Left lung (tissue), 10 donors: ENCODE measurements around the gene ANTXR1. TPM values are rescaled to one million over a fixed set of nuclear protein-coding genes. Genes with fewer than 3 reads are reported as not detected.
A peak's percentile ranks its signal among the peaks of the same experiment; 100 is the strongest.

ENCODE experiments used
- ATAC-seq: fragments of 200-7000 bp; cut with Tn5 transposase; one replicate; pipeline ENCODE4 v1.9.1; 2020; ENCODE audit warnings: moderate library complexity
- DNase-seq, 4 donors: peaks; one replicate each; pipeline ENCODE4 v3.0.0-alpha.2; 2013 to 2020
- H3K27ac ChIP-seq, 2 donors: fragments of 200-600 bp; sonication (generic) in 1 of 2; one replicate each; pipeline versions ENCODE4 v1.5.0 to v1.8.0; 2020 to 2021
- H3K27me3 ChIP-seq, 2 donors: fragments of 200-600 bp; sonication (generic) in 1 of 2; one replicate each; pipeline versions ENCODE4 v1.5.0 to v1.8.0; 2020 to 2021
- H3K36me3 ChIP-seq, 2 donors: fragments of 200-600 bp; sonication (generic) in 1 of 2; one replicate each; pipeline versions ENCODE4 v1.5.0 to v1.8.0; 2020 to 2021
- H3K4me1 ChIP-seq, 2 donors: fragments of 200-600 bp; one replicate each; pipeline ENCODE4 v1.8.0; 2021
- H3K4me3 ChIP-seq, 2 donors: fragments of 200-600 bp; sonication (generic) in 1 of 2; one replicate each; pipeline versions ENCODE4 v1.5.0 to v1.8.0; 2020 to 2021; ENCODE audit warnings: mild to moderate bottlenecking in 1 of 2
- H3K9me3 ChIP-seq, 2 donors: fragments of 200-600 bp; sonication (generic) in 1 of 2; one replicate each; pipeline versions ENCODE4 v1.5.0 to v1.8.0; 2020 to 2021
- intact Hi-C, 2 donors: fragments of 100-400 bp; cut with DNase I; formaldehyde crosslinking; loops; one replicate each; pipeline versions ENCODE4 v1.11.2 to v1.14.2; 2022
- polyA plus RNA-seq, 6 donors: library from polyadenylated mRNA; unstranded; fragments of 120-200 nt; gene quantifications; one replicate each; pipeline ENCODE4 v1.2.1, GENCODE V29; 2013; ENCODE audit not compliant: insufficient read length in 6 of 6
- total RNA-seq, 2 donors: library from RNA; stranded (reverse); fragmentation: NEBNext Ultra II Directional; extraction: Animal tissue kit (Norgen Biotek cat#: 25700); gene quantifications; one replicate each; pipeline ENCODE4 v1.2.1, GENCODE V29; 2021
- TF ChIP-seq, protein P1 (sequence below), 2 donors: fragments of 200-600 bp; sonication (generic) in 1 of 2; IDR thresholded peaks; one replicate each; pipeline versions ENCODE4 v1.5.0 to v1.8.0; 2021; ENCODE audit warnings: antibody characterized with exemption in 2 of 2
- donor health status: DM: no; HTN: yes; CAD: no.
- donor health status: DM: no; HTN: no; CAD: no.

ANTXR1 gene
- total and polyA plus RNA-seq, 8 donors, result 70.2 to 115 (median 87.3) TPM

DNA sequence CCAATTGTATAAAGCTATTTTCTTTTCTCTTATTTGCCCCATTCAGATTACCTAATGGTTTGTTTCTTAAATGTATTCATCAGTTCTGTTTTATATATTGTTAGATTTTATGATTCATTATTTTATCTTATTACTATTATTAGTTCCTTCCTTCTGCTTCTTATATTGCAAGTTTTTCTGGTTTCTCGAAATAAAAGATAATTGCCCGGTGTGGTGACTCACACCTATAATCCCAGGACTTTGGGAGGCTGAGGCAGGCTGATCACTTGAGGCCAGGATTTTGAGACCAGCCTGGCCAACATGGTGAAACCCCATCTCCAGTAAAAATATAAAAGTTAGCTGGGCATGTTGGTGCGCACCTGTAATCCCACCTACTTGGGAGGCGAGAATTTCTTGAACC is 37.8 kb downstream of the ANTXR1 start:
- intact Hi-C loops, result no loop called here
- H3K9me3 ChIP-seq, result no peaks in the 10 kb centered on the region
- H3K27ac ChIP-seq, result no peak overlapping the region
- ATAC-seq, result no peak
- H3K36me3 ChIP-seq, result no peaks in the 10 kb centered on the region
- peaks cover 0 to 3% of the 10 kb centered on the region in 2 donors for H3K4me1 ChIP-seq
- TF ChIP-seq, protein P1, sequence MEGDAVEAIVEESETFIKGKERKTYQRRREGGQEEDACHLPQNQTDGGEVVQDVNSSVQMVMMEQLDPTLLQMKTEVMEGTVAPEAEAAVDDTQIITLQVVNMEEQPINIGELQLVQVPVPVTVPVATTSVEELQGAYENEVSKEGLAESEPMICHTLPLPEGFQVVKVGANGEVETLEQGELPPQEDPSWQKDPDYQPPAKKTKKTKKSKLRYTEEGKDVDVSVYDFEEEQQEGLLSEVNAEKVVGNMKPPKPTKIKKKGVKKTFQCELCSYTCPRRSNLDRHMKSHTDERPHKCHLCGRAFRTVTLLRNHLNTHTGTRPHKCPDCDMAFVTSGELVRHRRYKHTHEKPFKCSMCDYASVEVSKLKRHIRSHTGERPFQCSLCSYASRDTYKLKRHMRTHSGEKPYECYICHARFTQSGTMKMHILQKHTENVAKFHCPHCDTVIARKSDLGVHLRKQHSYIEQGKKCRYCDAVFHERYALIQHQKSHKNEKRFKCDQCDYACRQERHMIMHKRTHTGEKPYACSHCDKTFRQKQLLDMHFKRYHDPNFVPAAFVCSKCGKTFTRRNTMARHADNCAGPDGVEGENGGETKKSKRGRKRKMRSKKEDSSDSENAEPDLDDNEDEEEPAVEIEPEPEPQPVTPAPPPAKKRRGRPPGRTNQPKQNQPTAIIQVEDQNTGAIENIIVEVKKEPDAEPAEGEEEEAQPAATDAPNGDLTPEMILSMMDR (IDR thresholded peaks at IDR 0.05), result no peak
- no peak for DNase-seq
- no peak overlapping the region for H3K4me3 ChIP-seq
- H3K27me3 ChIP-seq, result no peaks in the 10 kb centered on the region

DNA sequence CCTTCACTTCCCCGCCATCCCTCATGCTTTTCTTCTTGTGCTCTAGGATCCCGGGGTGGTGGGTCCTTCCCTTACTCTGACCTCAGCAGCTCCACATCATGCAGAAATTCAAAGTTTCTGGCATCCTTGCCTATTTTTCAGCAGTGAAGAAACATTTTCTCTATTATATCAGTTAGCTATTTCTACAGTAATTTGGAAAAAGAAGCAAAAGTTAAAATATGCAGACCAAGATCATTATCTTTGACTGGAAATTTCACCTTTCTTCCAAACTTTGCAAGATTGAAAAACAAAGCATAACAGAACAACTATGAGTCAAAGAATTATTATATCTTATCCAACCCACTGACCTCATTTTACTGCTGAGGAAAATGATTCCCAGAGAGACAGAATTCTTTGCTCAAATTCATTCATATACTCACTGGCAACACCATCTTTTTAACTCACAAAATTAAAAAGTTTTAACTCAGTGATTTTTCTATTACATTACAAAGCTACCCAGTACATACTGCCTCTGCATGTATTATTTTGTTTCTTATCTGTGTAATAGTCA is 40.5 kb downstream of the ANTXR1 start:
- ATAC-seq, result no peak
- H3K4me3 ChIP-seq, result no peak overlapping the region
- no peaks in the 10 kb centered on the region for H3K9me3 ChIP-seq
- TF ChIP-seq, protein P1 (IDR thresholded peaks at IDR 0.05), result no peak
- H3K36me3 ChIP-seq, result no peaks in the 10 kb centered on the region
- intact Hi-C loops, result no loop called here
- H3K27me3 ChIP-seq, result no peaks in the 10 kb centered on the region
- DNase-seq, result no peak
- H3K4me1 ChIP-seq, result no peaks in the 10 kb centered on the region
- H3K27ac ChIP-seq, result no peak overlapping the region

DNA sequence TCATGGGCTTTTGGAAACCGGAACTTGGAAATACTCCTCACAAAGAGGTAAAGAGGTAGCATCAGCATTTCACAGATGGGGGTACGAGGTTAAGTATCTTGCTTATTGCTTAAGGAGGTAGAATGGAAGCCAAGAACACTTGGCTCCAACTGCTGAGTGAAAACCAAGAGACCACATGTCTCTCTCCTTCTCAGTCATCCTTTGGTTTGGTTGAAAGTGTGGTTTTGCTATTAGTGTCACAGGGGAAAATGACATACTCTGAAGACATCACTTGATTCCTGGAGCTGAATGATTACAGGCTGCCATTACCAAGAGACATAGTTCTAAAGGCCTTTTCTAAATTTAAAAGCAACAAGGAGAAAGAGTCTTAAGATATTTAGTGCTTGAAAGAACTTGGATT is 41.5 kb downstream of the ANTXR1 start:
- no peak for ATAC-seq
- intact Hi-C loops, result no loop called here

DNA sequence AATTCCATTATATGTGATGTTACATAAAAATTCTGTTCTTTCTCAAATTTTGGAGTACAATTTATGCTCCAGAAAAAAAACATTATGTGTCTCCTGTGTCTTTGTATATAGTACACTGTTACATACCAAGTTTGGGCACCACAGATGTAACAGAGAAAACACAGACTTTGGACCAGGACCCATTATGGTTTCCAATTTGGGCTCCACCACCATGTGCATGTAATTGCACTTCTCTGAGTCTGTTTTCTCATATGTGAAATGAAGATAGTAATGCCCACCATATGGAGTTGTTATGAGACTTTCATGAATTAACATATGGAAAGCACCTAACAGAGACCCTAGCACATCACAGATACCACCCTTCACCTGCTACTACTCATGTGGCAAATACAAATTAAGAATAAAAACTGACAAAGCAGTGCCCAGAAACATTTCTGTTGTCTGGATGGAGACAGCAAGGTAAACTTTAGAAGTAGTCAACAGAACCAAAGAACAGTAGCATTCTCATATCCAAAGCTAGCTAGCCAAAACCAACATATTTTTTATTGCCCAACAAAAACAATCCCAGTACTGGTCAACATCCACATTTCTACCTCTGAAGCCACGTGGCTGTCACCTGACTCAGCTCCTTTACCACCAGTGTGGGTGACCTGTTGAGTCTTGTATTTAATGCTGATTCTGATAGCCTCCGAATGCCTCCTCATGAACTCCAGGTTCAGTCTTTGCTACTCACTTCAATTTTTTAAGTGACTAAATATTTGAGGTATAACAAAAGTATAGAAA is 42.9 kb downstream of the ANTXR1 start:
- H3K27me3 ChIP-seq, result no peaks in the 10 kb centered on the region
- H3K4me1 ChIP-seq, result no peaks in the 10 kb centered on the region
- H3K27ac ChIP-seq, result no peak overlapping the region
- DNase-seq (no peak), ATAC-seq (no peak)
- H3K9me3 ChIP-seq, result no peaks in the 10 kb centered on the region
- intact Hi-C loops, result no loop called here
- no peaks in the 10 kb centered on the region for H3K36me3 ChIP-seq
- TF ChIP-seq, protein P1 (IDR thresholded peaks at IDR 0.05), result no peak
- H3K4me3 ChIP-seq, result no peak overlapping the region

More for the DNA sequence above, 41.5 kb downstream of the ANTXR1 start:
- no peaks in the 10 kb centered on the region for H3K9me3 ChIP-seq
- no peak overlapping the region for H3K4me3 ChIP-seq
- TF ChIP-seq, protein P1 (IDR thresholded peaks at IDR 0.05), result no peak
- H3K36me3 ChIP-seq, result no peaks in the 10 kb centered on the region
- no peaks in the 10 kb centered on the region for H3K27me3 ChIP-seq
- DNase-seq, result no peak
- H3K27ac ChIP-seq, result no peak overlapping the region
- H3K4me1 ChIP-seq, result no peaks in the 10 kb centered on the region

DNA sequence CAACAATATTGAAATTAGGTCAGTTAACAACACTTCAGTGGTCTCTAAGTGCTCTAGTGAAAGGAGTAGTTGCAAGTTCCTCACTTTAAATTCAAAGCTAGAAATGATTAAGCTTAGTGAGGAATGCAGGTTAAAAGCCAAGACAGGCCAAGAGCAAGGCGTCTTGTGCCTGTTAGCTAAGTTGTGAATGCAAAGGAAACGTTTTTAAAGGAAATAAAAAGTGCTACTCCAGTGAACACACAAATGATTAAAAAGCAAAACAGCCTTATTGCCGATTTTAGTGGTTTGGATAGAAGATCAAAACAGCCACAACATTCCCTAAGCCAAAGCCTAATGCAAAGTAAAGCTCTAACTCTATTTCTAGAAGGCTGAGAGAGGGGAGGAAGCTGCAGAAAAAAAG is 44.7 kb downstream of the ANTXR1 start:
- Histone ChIP-seq H3K9me3 (no peaks in the 10 kb centered on the region), H3K27ac (peak overlapping the region in 1 of 2 donors; percentile 33), H3K36me3 (no peaks in the 10 kb centered on the region), H3K4me3 (no peak overlapping the region), H3K27me3 (no peaks in the 10 kb centered on the region), H3K4me1 (peaks cover 0 to 6% of the 10 kb centered on the region in 2 donors)
- TF ChIP-seq, protein P1 (IDR thresholded peaks at IDR 0.05), result no peak
- no peak for DNase-seq
- ATAC-seq, result peak; percentile 73
- intact Hi-C loops, result no loop called here
